ENCODE measurements around the gene PLAAT1.

Gene PLAAT1

DNA sequence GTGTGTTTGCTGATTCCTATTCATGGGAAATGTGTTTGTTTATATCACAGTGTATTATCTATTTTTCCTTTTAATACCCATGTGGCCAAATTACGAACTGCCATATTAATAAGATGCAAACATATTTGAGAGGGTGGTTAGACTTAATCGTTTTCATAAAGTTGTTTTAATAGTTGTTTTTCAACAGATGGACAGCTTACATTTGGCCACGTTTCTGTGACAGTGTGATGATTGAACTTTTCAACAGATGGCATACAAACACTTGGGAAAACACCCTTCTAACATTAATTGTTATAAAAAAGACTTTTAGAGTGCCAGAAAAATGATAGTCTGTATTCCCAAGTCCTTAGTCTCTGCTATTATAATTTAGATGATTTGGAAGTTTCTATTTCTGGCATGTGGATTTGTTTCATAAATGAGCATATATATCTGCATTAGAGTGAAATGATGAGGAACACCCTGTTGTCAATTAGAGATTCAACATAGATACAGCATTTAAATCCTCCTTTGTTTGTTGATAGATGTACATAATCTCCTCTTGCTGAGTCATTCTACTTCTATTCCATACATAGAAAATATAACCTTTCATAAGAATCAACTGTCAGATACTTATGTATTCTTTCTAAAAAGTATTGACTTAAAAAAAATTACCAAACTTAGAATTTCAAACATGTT, 13.1 kb downstream of the PLAAT1 start:
- no peak for DNase-seq (ENCODE audit: low spot score)

DNA sequence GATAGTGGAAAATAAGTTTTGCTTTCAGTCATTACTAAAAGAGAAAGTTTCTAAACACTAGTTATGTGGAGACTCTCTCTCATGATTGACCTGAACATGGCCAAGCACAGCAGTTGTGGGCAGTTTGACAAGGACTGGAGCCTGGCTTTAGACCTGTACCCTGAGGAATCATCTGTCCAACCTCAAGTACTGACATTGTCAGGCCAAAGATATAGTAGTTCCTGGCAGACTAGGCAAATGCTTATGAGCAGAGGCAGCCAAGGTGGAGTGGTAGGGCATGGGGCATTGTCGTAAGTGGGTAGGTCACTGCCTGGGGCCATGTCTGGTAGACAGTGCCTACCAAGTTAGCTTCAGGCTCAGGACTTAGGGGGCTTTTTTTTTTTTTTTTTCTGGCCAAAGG, 20.9 kb downstream of the PLAAT1 start:
- no peak for DNase-seq (ENCODE audit: low spot score)

DNA sequence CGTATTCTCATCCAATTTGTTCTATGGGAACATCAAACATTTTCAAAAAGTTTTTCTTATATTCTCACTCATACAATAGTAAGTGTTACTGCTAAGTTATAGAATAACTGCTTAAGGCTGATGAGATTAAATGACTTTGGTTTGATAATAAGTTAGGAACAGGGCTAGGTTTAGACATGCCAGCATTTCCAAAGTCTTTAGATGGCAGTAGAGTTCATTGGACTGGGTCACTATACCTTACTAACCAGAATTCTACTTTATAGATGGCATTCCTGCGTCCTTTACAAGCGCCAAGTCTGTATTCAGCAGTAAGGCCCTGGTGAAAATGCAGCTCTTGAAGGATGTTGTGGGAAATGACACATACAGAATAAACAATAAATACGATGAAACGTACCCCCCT, 21.7 kb downstream of the PLAAT1 start:
- no peak for DNase-seq (ENCODE audit: low spot score)

DNA sequence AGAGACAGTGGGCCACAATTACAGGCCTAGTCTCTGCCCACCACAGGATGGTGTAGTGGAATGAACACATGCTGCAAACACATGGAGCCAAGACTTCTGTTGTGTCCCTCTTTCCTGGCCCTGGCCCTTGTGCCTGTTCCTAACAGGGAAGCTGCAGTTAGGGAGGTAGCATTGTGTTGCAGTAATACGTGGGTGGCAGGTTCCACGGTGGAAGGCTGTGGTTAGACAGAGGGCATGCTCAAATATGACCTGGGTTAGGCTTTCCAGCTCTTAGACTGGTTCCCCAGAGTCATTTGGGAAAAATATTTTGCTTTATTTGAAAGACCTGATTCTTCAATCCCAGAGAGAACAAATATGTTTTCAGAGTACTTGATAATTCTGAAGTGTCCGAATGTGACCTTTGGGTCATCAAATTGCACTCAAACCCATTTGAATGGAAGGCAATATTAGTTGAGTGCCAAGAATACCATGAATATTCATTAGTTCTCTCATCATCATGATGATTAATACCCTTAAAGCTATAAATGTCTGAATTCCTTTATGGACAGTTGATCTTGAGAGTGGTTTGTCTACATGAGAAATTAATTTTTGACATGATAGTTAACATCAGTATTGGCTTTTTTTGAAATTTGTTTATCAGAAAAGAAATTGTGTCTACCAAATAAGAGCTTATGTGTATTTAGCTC, 28.5 kb downstream of the PLAAT1 start:
- no peak for DNase-seq (ENCODE audit: low spot score)

DNA sequence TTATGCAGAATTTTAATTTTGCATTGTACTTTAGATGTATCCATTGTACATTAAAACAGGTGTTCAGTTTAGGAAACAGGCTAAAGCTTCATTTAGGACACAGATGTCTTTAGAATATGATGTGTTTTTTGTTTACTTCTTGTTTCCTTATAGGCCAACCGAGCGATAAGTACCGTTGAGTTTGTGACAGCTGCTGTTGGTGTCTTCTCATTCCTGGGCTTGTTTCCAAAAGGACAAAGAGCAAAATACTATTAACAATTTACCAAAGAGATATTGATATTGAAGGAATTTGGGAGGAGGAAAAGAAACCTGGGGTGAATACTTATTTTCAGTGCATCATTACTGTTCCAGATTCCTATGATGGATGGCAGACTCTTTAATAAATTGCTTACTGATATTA, 29.4 kb downstream of the PLAAT1 start:
- DNase-seq (ENCODE audit: low spot score), result no peak

DNA sequence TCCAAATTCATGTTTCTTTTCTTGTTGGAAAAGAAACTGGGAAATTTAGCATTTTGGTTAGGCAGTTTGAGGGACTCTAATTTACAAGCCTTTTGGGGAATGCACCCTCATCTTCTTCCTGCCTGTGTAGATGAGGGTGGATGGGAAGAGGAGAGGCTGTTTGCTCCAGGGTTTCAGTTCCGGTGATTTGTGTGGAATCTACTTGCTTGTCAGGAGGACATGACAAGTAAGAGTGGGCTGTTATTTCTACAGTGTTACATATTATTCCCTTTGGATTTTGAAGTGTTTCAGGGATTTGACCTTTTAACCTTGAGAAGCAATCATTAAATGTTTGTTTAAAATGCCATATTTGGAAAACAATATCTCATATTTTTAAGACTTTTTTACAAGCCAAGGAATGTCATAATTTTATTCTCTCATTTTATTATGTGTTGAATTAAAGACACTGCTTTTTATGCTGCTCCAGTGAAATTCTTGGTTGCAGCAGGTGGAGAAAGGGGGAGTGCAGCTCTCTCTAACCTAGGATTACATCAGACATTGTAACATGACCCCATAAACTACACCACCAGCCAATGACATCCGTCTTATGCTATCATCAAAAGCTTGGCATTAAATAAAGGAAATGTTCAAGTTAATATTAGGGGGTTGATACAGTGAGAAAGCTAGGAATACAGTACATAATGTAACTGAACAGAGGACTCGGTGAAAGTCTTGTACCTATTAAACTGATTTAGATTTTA, 30.2 kb downstream of the PLAAT1 start:
- DNase-seq (ENCODE audit: low spot score), result no peak

DNA sequence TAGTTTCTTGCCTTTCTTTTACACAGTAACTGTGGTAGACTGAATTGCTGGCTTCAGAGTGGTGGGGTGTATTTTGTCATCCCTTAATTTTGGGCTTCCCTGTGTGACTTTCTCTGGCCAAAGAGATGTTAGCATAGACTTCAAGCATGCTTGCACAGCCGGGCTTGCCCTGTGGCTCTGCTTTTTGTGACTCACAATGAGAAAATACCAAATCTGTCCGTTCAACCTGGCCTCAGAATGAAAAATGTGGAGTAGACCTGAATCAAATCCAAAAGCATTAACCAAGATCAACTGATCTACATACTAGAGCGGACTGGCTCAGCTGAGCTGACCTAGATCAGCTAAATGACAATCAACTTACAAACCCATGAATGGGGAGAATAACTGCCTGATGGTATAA, 51.4 kb downstream of the PLAAT1 start:
- no peak for DNase-seq (ENCODE audit: low spot score)

DNA sequence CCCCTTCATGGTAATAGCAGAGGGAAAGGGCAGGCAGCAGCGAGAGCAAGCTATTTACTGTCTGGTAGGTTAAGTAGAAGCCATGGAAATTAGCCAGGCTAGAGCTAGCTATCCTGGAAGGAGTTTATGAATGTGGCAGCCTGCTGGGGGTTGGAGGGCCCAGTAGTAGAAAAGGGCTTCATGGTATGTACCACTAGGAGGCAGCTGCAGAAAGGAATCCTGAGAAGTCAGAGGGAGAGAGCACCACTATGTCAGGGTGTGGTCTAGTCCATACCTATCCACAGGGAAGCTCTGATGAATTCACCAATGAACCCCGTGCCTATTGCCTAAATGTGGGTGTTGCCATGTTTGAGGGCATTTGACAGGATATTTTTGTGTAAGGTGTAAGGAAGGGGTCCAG, 55.0 kb downstream of the PLAAT1 start:
- DNase-seq (ENCODE audit: low spot score), result no peak

DNA sequence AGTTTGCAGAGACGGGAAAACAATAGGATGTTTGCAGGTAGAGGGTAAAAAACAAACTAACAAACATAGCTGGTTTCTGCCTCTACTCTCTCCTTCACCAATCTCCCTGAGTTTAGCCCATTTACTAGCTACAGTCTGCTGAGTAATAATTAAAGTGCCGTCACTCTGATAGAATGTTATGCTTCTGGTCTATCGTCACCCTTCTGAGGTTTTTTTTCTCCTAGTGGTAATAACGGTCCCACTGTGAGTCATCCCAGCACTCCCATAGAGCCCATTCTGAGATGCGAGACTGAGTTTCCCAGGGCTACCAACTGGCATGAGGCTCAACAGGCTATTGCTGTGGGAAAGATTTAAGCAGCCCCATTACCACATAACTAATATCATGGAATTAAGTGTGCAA, 56.4 kb downstream of the PLAAT1 start:
- no peak for DNase-seq (ENCODE audit: low spot score)

DNA sequence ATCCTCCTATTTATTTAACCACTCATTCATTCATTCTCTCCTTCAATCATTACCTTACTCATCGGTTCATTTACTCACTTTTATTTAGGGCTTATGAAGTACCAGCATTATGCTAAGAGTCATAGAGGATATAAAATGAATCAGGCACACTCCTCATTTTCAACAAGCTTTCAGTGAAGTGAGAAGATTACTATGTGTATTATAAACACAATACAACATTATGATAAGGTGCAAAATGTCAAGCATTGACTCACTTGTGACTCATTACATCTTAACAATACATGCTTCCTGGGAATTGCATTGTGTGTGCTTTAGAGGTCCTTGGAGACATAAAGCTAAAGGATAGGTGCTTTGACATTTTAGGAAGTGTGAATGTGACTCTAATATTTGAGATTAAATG, 60.4 kb downstream of the PLAAT1 start:
- no peak for DNase-seq (ENCODE audit: low spot score)

DNA sequence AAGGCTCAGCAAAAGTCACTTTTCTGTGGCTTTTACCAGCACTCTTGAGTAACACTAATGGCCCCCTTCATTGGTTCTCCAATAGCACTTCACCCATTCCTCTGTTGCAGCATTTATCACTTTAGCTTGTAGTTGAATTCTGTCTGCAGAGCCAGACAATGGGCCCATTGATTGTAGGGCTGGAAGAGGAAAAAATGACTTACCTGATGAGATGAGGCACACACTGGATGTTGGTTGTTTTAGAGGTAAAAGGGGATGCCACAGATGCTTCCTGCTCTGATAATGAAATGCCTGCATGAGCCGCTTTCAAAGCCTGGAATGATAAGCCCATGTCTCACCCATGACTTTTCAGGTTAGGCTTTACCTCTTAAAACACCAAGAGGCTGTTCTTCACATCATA, 64.3 kb downstream of the PLAAT1 start:
- no peak for DNase-seq (ENCODE audit: low spot score)

DNA sequence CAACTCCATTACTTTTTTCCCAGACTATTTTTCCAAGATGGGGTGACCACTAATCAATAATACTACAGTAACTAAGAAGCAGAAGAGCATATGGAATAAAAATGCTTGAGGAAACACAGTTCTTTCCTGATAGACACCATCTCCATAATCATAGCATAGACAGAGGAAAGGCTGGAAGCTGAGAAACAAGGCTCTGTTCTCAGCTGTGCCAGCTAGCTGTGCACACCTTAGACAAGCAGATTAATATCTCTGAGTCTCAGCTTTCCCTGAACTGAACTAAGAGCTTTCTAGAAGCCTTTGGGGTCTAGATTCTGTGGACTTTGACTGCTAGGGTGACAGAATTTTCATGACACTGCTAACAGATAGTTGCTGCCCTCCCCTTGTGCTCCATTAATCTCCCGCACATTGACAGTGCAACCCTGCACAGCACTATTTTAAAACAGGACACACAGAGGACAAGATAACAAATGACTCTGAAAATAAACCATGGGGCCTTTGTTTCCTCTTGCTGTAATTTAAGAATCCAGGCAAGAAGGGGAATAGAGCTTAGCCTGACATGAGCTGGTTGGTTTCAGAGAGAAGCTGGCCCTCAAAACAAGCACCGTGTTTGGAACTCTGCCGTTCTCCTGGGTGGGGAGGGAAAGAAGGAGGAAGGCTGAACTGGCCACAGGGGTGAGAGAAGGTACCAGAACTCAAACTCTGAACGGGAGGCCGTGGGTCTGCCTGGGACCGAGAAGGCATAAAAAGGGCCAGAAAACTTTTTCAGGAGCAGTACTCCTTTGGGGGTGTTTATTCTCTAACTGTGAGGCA, 70.1 kb downstream of the PLAAT1 start:
- DNase-seq (ENCODE audit: low spot score), result no peak

DNA sequence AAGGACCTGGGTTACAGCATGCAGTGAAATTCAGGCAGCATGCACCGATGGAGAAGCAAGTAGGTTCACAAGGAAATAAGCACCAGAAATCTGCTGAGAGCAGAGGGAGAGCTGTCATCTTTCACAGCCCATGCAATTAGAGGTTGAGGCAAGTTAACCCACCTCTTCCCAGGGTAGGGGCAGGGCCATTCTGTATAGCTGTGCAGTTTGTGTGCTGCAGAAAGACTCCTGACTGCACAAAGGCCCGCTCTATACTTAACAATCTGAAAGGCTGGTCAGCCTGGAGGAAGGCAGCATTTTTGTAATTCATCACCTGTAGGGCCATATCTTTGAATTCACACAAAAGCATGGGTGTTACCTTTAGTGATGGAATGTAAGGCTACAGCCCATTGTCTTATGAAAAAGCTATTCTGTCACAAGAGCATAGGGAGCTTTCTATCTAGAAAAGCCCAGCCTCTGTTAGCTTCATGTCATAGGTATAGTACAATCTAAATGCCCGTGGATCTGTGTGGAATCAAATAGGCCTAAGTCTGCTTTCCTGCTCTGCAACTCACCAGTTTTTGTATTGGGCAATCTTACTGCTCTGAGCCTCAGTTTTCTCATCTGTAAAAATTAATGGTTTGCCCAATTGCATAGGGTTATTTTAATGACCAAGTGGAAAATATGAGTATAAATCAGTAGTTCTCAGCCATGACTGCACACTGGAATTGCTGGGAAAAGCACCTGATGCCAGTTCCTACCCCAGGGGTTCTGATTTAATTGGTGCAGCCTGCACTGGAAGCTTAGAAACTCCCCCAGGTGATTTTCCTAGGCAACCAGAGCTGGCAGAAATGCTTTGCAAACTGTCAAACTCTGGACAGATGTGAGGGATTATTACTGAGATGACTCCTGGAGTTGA, 72.3 kb downstream of the PLAAT1 start:
- DNase-seq (ENCODE audit: low spot score), result no peak

DNA sequence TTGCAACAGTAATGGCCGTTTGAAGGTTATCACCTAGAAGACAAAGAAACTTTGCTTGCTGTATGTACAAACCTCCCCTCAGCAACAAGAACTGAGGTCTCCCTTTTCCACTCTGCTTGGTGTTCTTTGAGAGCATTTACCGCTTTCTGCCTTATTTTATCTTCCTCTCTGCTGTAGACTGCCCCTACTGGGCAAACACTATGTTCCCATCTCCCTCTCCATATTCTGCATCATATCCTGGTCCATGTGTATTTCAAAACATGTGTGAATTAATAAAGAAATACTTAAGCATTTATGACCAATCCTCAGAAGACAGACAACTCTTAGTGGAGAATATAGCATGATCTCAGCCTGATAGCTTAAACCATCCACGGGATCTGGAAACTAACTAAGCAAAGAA, 73.1 kb downstream of the PLAAT1 start:
- DNase-seq (ENCODE audit: low spot score), result no peak

DNA sequence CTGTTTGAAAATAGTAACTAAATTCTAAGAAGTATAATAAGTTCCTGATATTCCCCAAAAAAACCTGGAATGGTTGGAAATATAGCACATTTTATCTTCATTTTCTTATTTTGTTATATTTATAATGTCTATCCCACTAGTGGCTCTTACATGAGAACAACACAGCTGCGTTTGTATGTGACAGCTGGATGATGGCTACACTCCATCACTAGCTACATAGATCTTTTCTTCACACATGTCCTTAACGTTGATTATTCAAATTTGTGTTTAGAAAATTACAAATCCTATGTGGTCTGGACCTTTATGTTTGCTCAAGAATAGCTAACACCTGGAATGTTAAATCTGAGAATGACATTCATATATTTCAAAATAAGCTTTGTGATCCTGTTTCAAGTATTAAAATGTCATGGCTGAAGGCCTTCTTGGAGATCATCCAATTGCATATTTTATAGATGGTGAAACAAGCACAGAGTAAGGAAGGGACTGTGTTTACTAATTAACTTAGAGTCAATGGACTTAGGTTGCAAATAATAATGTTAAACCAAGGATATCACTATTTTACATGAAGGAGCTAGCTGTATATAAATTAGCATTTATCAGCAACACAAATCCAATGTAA, 76.8 kb downstream of the PLAAT1 start:
- DNase-seq (ENCODE audit: low spot score), result no peak

Data from globus pallidus (tissue), 1 donor.